Measurements from ENCODE around the gene RGS14.

The RGS14 gene

GRCh38 chr5:177383181-177383580 lies 25.5 kb downstream of the RGS14 start:
- DNase-seq, result no peak

GRCh38 chr5:177384134-177384533 lies 26.4 kb downstream of the RGS14 start, which contains the start of gene SLC34A1:
SLC34A1 (plus strand) TSS chr5:177384434; CDS start chr5:177385742, 1,308 bp downstream.
- no peak for DNase-seq

- DNase-seq, result no peak
Observed at GRCh38 chr5:177385720-177386119, 28.0 kb downstream of the RGS14 start.

- DNase-seq, result no peak
Observed at GRCh38 chr5:177386542-177386941, 28.8 kb downstream of the RGS14 start.

GRCh38 chr5:177387405-177387804 lies 29.7 kb downstream of the RGS14 start:
- peak in 1 of 2 experiments; percentile 24 for DNase-seq

- peak in 1 of 2 experiments; percentile 23 for DNase-seq
Observed at GRCh38 chr5:177388521-177389052, 30.9 kb downstream of the RGS14 start.

- no peak for DNase-seq
Observed at GRCh38 chr5:177389241-177390169, 31.8 kb downstream of the RGS14 start.

- peak; percentile 53 to 81 for DNase-seq
Observed at GRCh38 chr5:177390363-177391300, 32.9 kb downstream of the RGS14 start.

GRCh38 chr5:177392765-177393164 lies 35.0 kb downstream of the RGS14 start:
- DNase-seq, result no peak

- no peak for DNase-seq
Observed at GRCh38 chr5:177393206-177393765, 35.6 kb downstream of the RGS14 start.

GRCh38 chr5:177393990-177394389 lies 36.3 kb downstream of the RGS14 start:
- DNase-seq, result no peak

- no peak for DNase-seq
Observed at GRCh38 chr5:177396078-177396477, 38.4 kb downstream of the RGS14 start.

GRCh38 chr5:177396807-177397206 lies 39.1 kb downstream of the RGS14 start:
- no peak for DNase-seq

GRCh38 chr5:177397875-177398390 lies 40.2 kb downstream of the RGS14 start:
- DNase-seq, result no peak

GRCh38 chr5:177399997-177400868 lies 42.5 kb downstream of the RGS14 start, which contains the start of gene PFN3:
PFN3 (minus strand) TSS chr5:177400661; CDS start chr5:177400576, 85 bp downstream.
- DNase-seq, result no peak

GRCh38 chr5:177402271-177403043 lies 44.7 kb downstream of the RGS14 start:
- DNase-seq, result peak; percentile 85 to 93

GRCh38 chr5:177403102-177403791 lies 45.5 kb downstream of the RGS14 start:
- DNase-seq, result peak; percentile 55 to 72

- peak; percentile 55 to 80 for DNase-seq
Observed at GRCh38 chr5:177403792-177404640, 46.3 kb downstream of the RGS14 start.
